HEK293 (cell line): ENCODE measurements around the gene TMEM134.

Source experiments
- BCL11B ChIP-seq: fragments of 450-650 bp; formaldehyde crosslinking; IDR thresholded peaks from 2 replicates; pipeline ENCODE4 v1.5.1; 2016; ENCODE audit warnings: low read depth, missing biosample characterization, missing genetic modification characterization
- ELK4 ChIP-seq: IDR thresholded peaks from 2 replicates; pipeline ENCODE4 v1.6.1; 2011; ENCODE audit warnings: mild to moderate bottlenecking, low read depth, low read length, borderline replicate concordance
- KLF1 ChIP-seq: fragments of 450-650 bp; formaldehyde crosslinking; IDR thresholded peaks from 2 replicates; pipeline ENCODE4 v1.5.1; 2016; ENCODE audit warnings: missing biosample characterization, missing genetic modification characterization
- KLF8 ChIP-seq: fragments of 450-650 bp; formaldehyde crosslinking; IDR thresholded peaks from 2 replicates; pipeline ENCODE4 v1.5.1; 2016; ENCODE audit warnings: missing biosample characterization, missing genetic modification characterization
- PBX3 ChIP-seq: sonication (generic); formaldehyde crosslinking; IDR thresholded peaks from 2 replicates; pipeline ENCODE4 v1.8.1; 2022; ENCODE audit warnings: mild to moderate bottlenecking, moderate library complexity, missing genetic modification reagents
- PRDM2 ChIP-seq: fragments of 450-650 bp; formaldehyde crosslinking; IDR thresholded peaks from 2 replicates; pipeline ENCODE4 v1.5.1; 2016; ENCODE audit warnings: missing biosample characterization, missing genetic modification characterization, borderline replicate concordance
- SP2 ChIP-seq: fragments of 450-650 bp; formaldehyde crosslinking; IDR thresholded peaks from 2 replicates; pipeline ENCODE4 v1.5.1; 2016; ENCODE audit warnings: missing biosample characterization, missing genetic modification characterization
- SP3 ChIP-seq: fragments of 450-650 bp; formaldehyde crosslinking; IDR thresholded peaks from 2 replicates; pipeline ENCODE4 v1.5.1; 2016; ENCODE audit warnings: missing biosample characterization, missing genetic modification characterization
- TCF7L2 ChIP-seq: IDR thresholded peaks from 2 replicates; pipeline ENCODE4 v1.6.1; 2011; ENCODE audit warnings: low read depth, mild to moderate bottlenecking, inconsistent platforms, low read length, moderate library complexity, borderline replicate concordance
- ZBTB20 ChIP-seq: fragments of 450-650 bp; formaldehyde crosslinking; IDR thresholded peaks from 2 replicates; pipeline ENCODE4 v1.5.1; 2016; ENCODE audit warnings: missing biosample characterization, missing genetic modification characterization
- ZBTB26 ChIP-seq: fragments of 450-650 bp; formaldehyde crosslinking; optimal IDR thresholded peaks from 2 replicates; pipeline ENCODE3; 2016; ENCODE audit warnings: missing biosample characterization, mild to moderate bottlenecking, missing genetic modification characterization
- ZNF121 ChIP-seq: fragments of 450-650 bp; formaldehyde crosslinking; IDR thresholded peaks from 2 replicates; pipeline ENCODE4 v1.5.1; 2016; ENCODE audit warnings: missing biosample characterization, missing genetic modification characterization
- ZNF184 ChIP-seq: fragments of 450-650 bp; IDR thresholded peaks from 2 replicates; pipeline ENCODE4 v1.5.1; 2018; ENCODE audit warnings: missing biosample characterization, mild to moderate bottlenecking, missing genetic modification characterization
- ZNF23 ChIP-seq: fragments of 450-650 bp; formaldehyde crosslinking; IDR thresholded peaks from 2 replicates; pipeline ENCODE4 v1.5.1; 2016; ENCODE audit warnings: missing biosample characterization, missing genetic modification characterization, borderline replicate concordance
- ZNF274 ChIP-seq, 2 experiments: fragments of 200-500 bp in 1 of 2; fragments of 450-650 bp in 1 of 2; sonication (Bioruptor generic) in 1 of 2; formaldehyde crosslinking in 1 of 2; IDR thresholded peaks; 2 replicates each; pipeline versions ENCODE4 v1.5.1 to v1.6.1; 2014 to 2016; ENCODE audit warnings: borderline replicate concordance in 1 of 2, inconsistent platforms in 1 of 2, low read length in 1 of 2, missing biosample characterization in 1 of 2, missing genetic modification characterization in 1 of 2
- ZNF280C ChIP-seq: fragments of 450-650 bp; formaldehyde crosslinking; IDR thresholded peaks from 2 replicates; pipeline ENCODE4 v1.5.1; 2016; ENCODE audit warnings: missing biosample characterization, missing genetic modification characterization
- ZNF394 ChIP-seq: fragments of 450-650 bp; formaldehyde crosslinking; IDR thresholded peaks from 2 replicates; pipeline ENCODE4 v1.5.1; 2016; ENCODE audit warnings: missing biosample characterization, missing genetic modification characterization, mild to moderate bottlenecking, moderate library complexity, borderline replicate concordance
- ZNF473 ChIP-seq: fragments of 450-650 bp; formaldehyde crosslinking; IDR thresholded peaks from 2 replicates; pipeline ENCODE4 v1.5.1; 2017; ENCODE audit warnings: missing biosample characterization, missing genetic modification characterization
- ZNF529 ChIP-seq: fragments of 450-650 bp; formaldehyde crosslinking; IDR thresholded peaks from 2 replicates; pipeline ENCODE4 v1.5.1; 2017; ENCODE audit warnings: missing genetic modification characterization, missing biosample characterization; ENCODE audit not compliant: insufficient replicate concordance
- ZNF530 ChIP-seq: fragments of 450-650 bp; formaldehyde crosslinking; IDR thresholded peaks from 2 replicates; pipeline ENCODE4 v1.5.1; 2016; ENCODE audit warnings: low read depth, missing biosample characterization, missing genetic modification characterization
- ZNF549 ChIP-seq: fragments of 450-650 bp; IDR thresholded peaks from 2 replicates; pipeline ENCODE4 v1.5.1; 2018; ENCODE audit warnings: missing biosample characterization, missing genetic modification characterization, mild to moderate bottlenecking, inconsistent platforms, moderate library complexity
- ZNF560 ChIP-seq: fragments of 450-650 bp; formaldehyde crosslinking; IDR thresholded peaks from 2 replicates; pipeline ENCODE4 v1.5.1; 2017; ENCODE audit warnings: missing biosample characterization, missing genetic modification characterization, borderline replicate concordance
- ZNF596 ChIP-seq: fragments of 450-650 bp; IDR thresholded peaks from 2 replicates; pipeline ENCODE4 v1.5.0; 2018; ENCODE audit warnings: missing biosample characterization, mild to moderate bottlenecking, missing genetic modification characterization, moderate library complexity
- ZNF623 ChIP-seq: fragments of 450-650 bp; formaldehyde crosslinking; IDR thresholded peaks from 2 replicates; pipeline ENCODE4 v1.5.1; 2016; ENCODE audit warnings: missing biosample characterization, missing genetic modification characterization
- ZNF670 ChIP-seq: fragments of 450-650 bp; formaldehyde crosslinking; IDR thresholded peaks from 2 replicates; pipeline ENCODE4 v1.5.1; 2016; ENCODE audit warnings: missing biosample characterization, missing genetic modification characterization, low read depth
- ZNF677 ChIP-seq: fragments of 450-650 bp; IDR thresholded peaks from 2 replicates; pipeline ENCODE4 v1.5.0; 2018; ENCODE audit warnings: missing biosample characterization, mild to moderate bottlenecking, missing genetic modification characterization, moderate library complexity
- ZNF791 ChIP-seq: fragments of 450-650 bp; formaldehyde crosslinking; IDR thresholded peaks from 2 replicates; pipeline ENCODE4 v1.5.1; 2016; ENCODE audit warnings: missing biosample characterization, missing genetic modification characterization
- ZNF837 ChIP-seq: fragments of 450-650 bp; formaldehyde crosslinking; IDR thresholded peaks from 2 replicates; pipeline ENCODE4 v1.5.1; 2016; ENCODE audit warnings: missing biosample characterization, missing genetic modification characterization

TMEM134 gene

GRCh38 chr11:67420646-67421429, 48.2 kb downstream of the TMEM134 start (continued):
- TF ChIP-seq ZNF670 (tag by site-specific recombination) (no peak), PRDM2 (tag by site-specific recombination) (no peak), ZNF837 (tag by site-specific recombination) (no peak), ZNF274 (IDR thresholded peaks at IDR 0.05; ENCODE audit: low read length) (no peak), ZNF274 (tag by site-specific recombination; IDR thresholded peaks at IDR 0.05; ENCODE audit: borderline replicate concordance) (no peak), ZNF394 (tag by site-specific recombination) (no peak), ZNF473 (tag by site-specific recombination) (no peak), ZNF121 (tag by site-specific recombination) (peak; percentile 83), ZNF184 (tag by site-specific recombination) (no peak), PBX3 (CRISPR knock-in tag) (0 out of 2 replicates have a peak, but pooled peaks have one; percentile 28), ZBTB20 (tag by site-specific recombination) (no peak), ZNF280C (tag by site-specific recombination) (no peak), BCL11B (tag by site-specific recombination) (no peak), ZNF596 (tag by site-specific recombination) (0 out of 2 replicates have a peak, but pooled peaks have one; percentile 23), ZNF529 (tag by site-specific recombination) (no peak), TCF7L2 (no peak), ZNF623 (tag by site-specific recombination) (no peak), SP3 (tag by site-specific recombination) (peak; percentile 95), ZBTB26 (peak; percentile 36), KLF8 (peak; percentile 40; the same call in 1 of the 2 replicates), ZNF549 (tag by site-specific recombination) (no peak), ZNF560 (tag by site-specific recombination) (no peak), ZNF530 (no peak), ZNF791 (tag by site-specific recombination) (no peak), ZNF23 (tag by site-specific recombination) (no peak), ZNF677 (tag by site-specific recombination) (no peak), SP2 (tag by site-specific recombination) (peak; percentile 86), ELK4 (no peak), KLF1 (tag by site-specific recombination) (no peak; the same call in 1 of the 2 replicates)
